Kidney (tissue), 14 donors: ENCODE results near the gene LRP2BP. TPM values are rescaled to one million over a fixed set of nuclear protein-coding genes. Genes with fewer than 3 reads are reported as not detected.

Experiments used
- DNase-seq, 5 donors: peaks; one replicate each; pipeline ENCODE4 v3.0.0-alpha.2; 2013 to 2020
- FAIRE-seq: peaks from 2 replicates; lab custom pipeline; 2012; peaks lifted over from hg19 to GRCh38; lab: Jason Lieb, UNC
- H3K27ac ChIP-seq, 2 donors: one replicate each; pipeline ENCODE4 v1.7.0; 2013; ENCODE audit warnings: low read depth in 2 of 2, low read length in 2 of 2, inconsistent platforms in 1 of 2
- H3K27me3 ChIP-seq: one replicate; pipeline ENCODE4 v1.7.1; 2013; ENCODE audit warnings: low read length, inconsistent platforms; ENCODE audit not compliant: control insufficient read depth, insufficient read depth
- H3K36me3 ChIP-seq, 3 donors: one replicate each; pipeline versions ENCODE4 v1.7.0 to v1.7.1; 2013; ENCODE audit warnings: low read length in 3 of 3, control low read depth in 1 of 3, inconsistent platforms in 1 of 3; ENCODE audit not compliant: insufficient read depth in 3 of 3, control insufficient read depth in 2 of 3
- H3K4me1 ChIP-seq, 3 donors: one replicate each; pipeline versions ENCODE4 v1.7.0 to v1.7.1; 2013; ENCODE audit warnings: low read length in 3 of 3, inconsistent platforms in 1 of 3, low read depth in 1 of 3; ENCODE audit not compliant: control insufficient read depth in 2 of 3, insufficient read depth in 2 of 3
- H3K4me3 ChIP-seq, 3 donors: one replicate each; pipeline versions ENCODE4 v1.7.0 to v1.8.1; 2013; ENCODE audit warnings: low read length in 3 of 3, control low read depth in 1 of 3, inconsistent platforms in 1 of 3
- H3K9ac ChIP-seq, 3 donors: one replicate each; pipeline versions ENCODE4 v1.7.0 to v1.7.1; 2013; ENCODE audit warnings: low read length in 3 of 3, control low read depth in 1 of 3, inconsistent platforms in 1 of 3
- H3K9me3 ChIP-seq, 3 donors: one replicate each; pipeline versions ENCODE4 v1.7.0 to v1.7.1; 2013; ENCODE audit warnings: low read length in 3 of 3, control low read depth in 1 of 3, inconsistent platforms in 1 of 3; ENCODE audit not compliant: control insufficient read depth in 2 of 3, insufficient read depth in 1 of 3
- CTCF ChIP-seq: IDR thresholded peaks from 3 replicates; pipeline ENCODE4 v1.5.1; 2012; ENCODE audit warnings: mild to moderate bottlenecking, moderate library complexity, borderline replicate concordance; ENCODE audit not compliant: insufficient read depth; ENCODE audit errors: extremely low read depth
- intact Hi-C: fragments of 100-400 bp; cut with DNase I; formaldehyde crosslinking; loops from one replicate; pipeline ENCODE4 v1.11.1; 2022
- polyA plus RNA-seq: library from polyadenylated mRNA; stranded (reverse); fragments of 350-450 nt; fragmentation: Illumina TruSeq; extraction: RNeasy Lipid Tissue Mini Kit (QIAGEN cat#74804); gene quantifications from one replicate; pipeline ENCODE4 v1.2.3, GENCODE V29; 2014; ENCODE audit warnings: low read depth, low replicate concordance; ENCODE audit not compliant: insufficient read depth
- total RNA-seq: library from RNA; stranded (reverse); fragmentation: NEBNext Ultra II Directional; extraction: Animal tissue kit (Norgen Biotek cat#: 25700); gene quantifications from one replicate; pipeline ENCODE4 v1.2.1, GENCODE V29; 2021
- donor health status: control.
- donor health status: control.
- donor health status: control.
- donor health status: control.
- donor health status: control.
- donor health status: DM: yes; HTN: yes; CAD: no.
- donor health status: Normal renal cell carcinoma (clear cell type).

LRP2BP gene
- total and polyA plus RNA-seq, 2 donors from 2014 or later = 0.99 to 1.9 TPM

GRCh38 chr4:185381288-185382196, 14.2 kb downstream of the LRP2BP start:
- Histone ChIP-seq H3K36me3 (no peaks in the 10 kb centered on the region), H3K27ac (no peak overlapping the region), H3K9ac (no peak overlapping the region), H3K9me3 (no peaks in the 10 kb centered on the region), H3K4me1 (no peaks in the 10 kb centered on the region), H3K4me3 (no peak overlapping the region), H3K27me3 (no peaks in the 10 kb centered on the region)
- DNase-seq = peak in 1 of 5 donors; percentile 25
- FAIRE-seq = no peak
- no peak for TF ChIP-seq CTCF
- intact Hi-C loops = no loop called here

GRCh38 chr4:185380320-185380719, 15.4 kb downstream of the LRP2BP start:
- no peak for TF ChIP-seq CTCF
- H3K27me3 ChIP-seq = no peaks in the 10 kb centered on the region
- no peaks in the 10 kb centered on the region for H3K4me1 ChIP-seq
- H3K9me3 ChIP-seq = no peaks in the 10 kb centered on the region
- no peak overlapping the region for H3K4me3 ChIP-seq
- FAIRE-seq (no peak), DNase-seq (no peak)
- H3K27ac ChIP-seq = no peak overlapping the region
- intact Hi-C loops = no loop called here
- no peaks in the 10 kb centered on the region for H3K36me3 ChIP-seq
- H3K9ac ChIP-seq = no peak overlapping the region

DNA sequence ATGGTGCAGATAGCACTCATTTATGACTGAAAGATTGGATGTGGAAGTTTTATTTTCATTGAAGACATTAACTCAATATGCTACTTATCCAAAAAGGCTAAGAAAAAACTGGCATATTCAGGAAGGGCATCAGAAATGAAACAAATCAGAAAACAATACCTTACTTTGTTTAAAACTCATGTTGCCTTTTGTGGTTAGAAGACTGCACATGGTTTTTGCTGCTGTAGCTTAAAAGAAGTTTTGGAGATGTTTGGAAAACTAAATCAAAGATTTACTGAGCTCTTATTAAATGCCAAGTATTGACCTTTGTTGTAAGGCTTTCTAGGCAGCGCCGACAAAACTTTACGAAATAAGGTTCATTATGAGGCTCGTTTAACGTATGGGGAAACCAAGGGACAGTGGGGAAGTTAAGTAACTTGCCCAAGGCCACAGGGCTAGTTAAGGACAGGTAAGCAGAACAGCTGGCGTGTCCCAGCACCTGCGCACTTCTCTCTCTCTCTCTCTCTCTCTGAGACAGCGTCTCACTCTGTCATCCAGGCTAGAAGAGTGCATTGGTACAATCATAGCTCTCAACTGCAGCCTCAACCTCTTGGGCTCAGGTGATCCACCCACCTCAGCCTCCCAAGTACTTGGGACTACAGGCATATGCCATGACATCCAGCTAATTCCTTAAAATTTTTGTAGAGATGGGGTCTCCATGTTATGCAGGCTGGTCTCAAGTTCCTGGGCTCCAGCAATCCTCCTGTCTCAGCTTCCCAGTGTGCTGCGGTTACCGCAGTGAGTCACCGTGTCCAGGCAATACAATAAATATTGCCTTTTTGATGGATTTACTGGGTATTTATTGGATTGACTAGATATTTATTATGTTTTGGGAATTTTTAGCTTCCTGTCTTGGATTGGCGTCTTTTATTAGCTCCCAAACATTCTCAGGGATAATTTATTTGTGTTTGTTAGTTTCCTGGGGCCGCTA, 16.1 kb downstream of the LRP2BP start:
- FAIRE-seq (no peak), DNase-seq (peak in 1 of 5 donors; percentile 32)
- Histone ChIP-seq H3K4me1 (no peaks in the 10 kb centered on the region), H3K4me3 (no peak overlapping the region), H3K9me3 (no peaks in the 10 kb centered on the region), H3K27me3 (no peaks in the 10 kb centered on the region), H3K36me3 (no peaks in the 10 kb centered on the region), H3K9ac (no peak overlapping the region), H3K27ac (no peak overlapping the region)
- TF ChIP-seq CTCF = no peak
- intact Hi-C loops = no loop called here
